Right lobe of liver (tissue), 4 donors: ENCODE data around the gene ZMPSTE24.
A peak's percentile ranks its signal among the peaks of the same experiment; 100 is the strongest.

Experiments used
- CTCF ChIP-seq, 4 donors: fragments of 200-600 bp in 3 of 4; fragments of 450-650 bp in 1 of 4; IDR thresholded peaks; one replicate each; pipeline versions ENCODE4 v1.5.1 to v1.8.0; 2016 to 2022; ENCODE audit warnings: antibody characterized with exemption in 4 of 4, mild to moderate bottlenecking in 2 of 4
- POLR2A ChIP-seq: fragments of 450-650 bp; IDR thresholded peaks from one replicate; pipeline ENCODE4 v1.6.1; 2017; ENCODE audit warnings: antibody characterized with exemption, mild to moderate bottlenecking
- donor health status: DM: no; HTN: no; CAD: no.
- donor health status: DM: no; HTN: no; CAD: no.
- donor health status: DM: no; HTN: yes; CAD: no.

- TF ChIP-seq CTCF (IDR thresholded peaks at IDR 0.05) (peak; percentile 78 to 95 (median 81)), POLR2A (no peak)
Observed at GRCh38 chr1:40315239-40315794, 57.3 kb downstream of the ZMPSTE24 start.
